Measurements from ENCODE around the gene REC114.
"Not testable (repeated sequence)": the region's sequence is repeated elsewhere in the genome, so short reads cannot be mapped to it uniquely, and the experiment has no call there.

REC114 gene

GRCh38 chr15:73568564-73569280 is 125.8 kb downstream of the REC114 start:
- TF ChIP-seq POLR2A (IDR thresholded peaks at IDR 0.05; ENCODE audit: low read length) (no peak), GATA1 (IDR thresholded peaks at IDR 0.05; ENCODE audit: low read depth, low read length) (no peak)
- DNase-seq: no peak

- TF ChIP-seq POLR2A (IDR thresholded peaks at IDR 0.05; ENCODE audit: low read length) (no peak), GATA1 (IDR thresholded peaks at IDR 0.05; ENCODE audit: low read depth, low read length) (no peak)
Measured at GRCh38 chr15:73569361-73569760, 126.4 kb downstream of the REC114 start.

GRCh38 chr15:73570355-73571032 is 127.5 kb downstream of the REC114 start:
- TF ChIP-seq POLR2A (IDR thresholded peaks at IDR 0.05; ENCODE audit: low read length) (no peak), GATA1 (IDR thresholded peaks at IDR 0.05; ENCODE audit: low read depth, low read length) (no peak)
- DNase-seq: no peak

More at GRCh38 chr15:73569361-73569760, 126.4 kb downstream of the REC114 start:
- peak; percentile 70 to 83 for DNase-seq

GRCh38 chr15:73571346-73571745 is 128.4 kb downstream of the REC114 start:
- no peak for DNase-seq
- no peak for TF ChIP-seq GATA1 (IDR thresholded peaks at IDR 0.05; ENCODE audit: low read depth, low read length)

- TF ChIP-seq GATA1 (IDR thresholded peaks at IDR 0.05; ENCODE audit: low read depth, low read length): no peak
- TF ChIP-seq POLR2A (IDR thresholded peaks at IDR 0.05; ENCODE audit: low read length): no peak
- DNase-seq: no peak
Measured at GRCh38 chr15:73572296-73572695, 129.3 kb downstream of the REC114 start.

GRCh38 chr15:73573037-73573436 is 130.1 kb downstream of the REC114 start:
- no peak for TF ChIP-seq POLR2A (IDR thresholded peaks at IDR 0.05; ENCODE audit: low read length)
- no peak for TF ChIP-seq GATA1 (IDR thresholded peaks at IDR 0.05; ENCODE audit: low read depth, low read length)
- no peak for DNase-seq

GRCh38 chr15:73573572-73573971 is 130.6 kb downstream of the REC114 start:
- TF ChIP-seq GATA1 (IDR thresholded peaks at IDR 0.05; ENCODE audit: low read depth, low read length) (no peak), POLR2A (IDR thresholded peaks at IDR 0.05; ENCODE audit: low read length) (no peak)
- DNase-seq: no peak

- TF ChIP-seq POLR2A (IDR thresholded peaks at IDR 0.05; ENCODE audit: low read length) (no peak), GATA1 (IDR thresholded peaks at IDR 0.05; ENCODE audit: low read depth, low read length) (no peak)
- DNase-seq: no peak
Measured at GRCh38 chr15:73575636-73576247, 132.8 kb downstream of the REC114 start.

GRCh38 chr15:73577593-73577992 is 134.6 kb downstream of the REC114 start:
- DNase-seq: not testable (repeated sequence)

GRCh38 chr15:73578026-73578425 is 135.1 kb downstream of the REC114 start:
- no peak for TF ChIP-seq POLR2A (IDR thresholded peaks at IDR 0.05; ENCODE audit: low read length)
- no peak for TF ChIP-seq GATA1 (IDR thresholded peaks at IDR 0.05; ENCODE audit: low read depth, low read length)
- no peak for DNase-seq

GRCh38 chr15:73582851-73583379 is 140.0 kb downstream of the REC114 start:
- TF ChIP-seq POLR2A (IDR thresholded peaks at IDR 0.05; ENCODE audit: low read length): no peak
- TF ChIP-seq GATA1 (IDR thresholded peaks at IDR 0.05; ENCODE audit: low read depth, low read length): no peak
- no peak for DNase-seq

GRCh38 chr15:73583544-73583943 is 140.6 kb downstream of the REC114 start:
- DNase-seq: no peak
- TF ChIP-seq POLR2A (IDR thresholded peaks at IDR 0.05; ENCODE audit: low read length): no peak
- no peak for TF ChIP-seq GATA1 (IDR thresholded peaks at IDR 0.05; ENCODE audit: low read depth, low read length)

- peak; percentile 24 to 43 for DNase-seq
- TF ChIP-seq GATA1 (IDR thresholded peaks at IDR 0.05; ENCODE audit: low read depth, low read length) (no peak), POLR2A (IDR thresholded peaks at IDR 0.05; ENCODE audit: low read length) (no peak)
Measured at GRCh38 chr15:73584699-73585420, 141.9 kb downstream of the REC114 start.
